GM23338 (cell line): ENCODE measurements around the gene CCDC110. TPM values are rescaled to one million over a fixed set of nuclear protein-coding genes. Genes with fewer than 3 reads are reported as not detected.

Experiments
- ATAC-seq: fragments of 200-7000 bp; cut with Tn5 transposase; 3 replicates; pipeline ENCODE4 v1.9.1; 2020
- DNase-seq: peaks from one replicate; pipeline ENCODE4 v3.0.0-alpha.2; 2015; ENCODE audit warnings: low spot score
- H2AFZ ChIP-seq: fragments of 200-600 bp; sonication (generic); 2 replicates; pipeline ENCODE4 v1.8.0; 2016; ENCODE audit warnings: antibody characterized with exemption, mild to moderate bottlenecking, moderate library complexity
- H3F3A ChIP-seq: fragments of 200-600 bp; sonication (generic); replicated peaks from 2 replicates; pipeline ENCODE4 v1.8.0; 2017; ENCODE audit warnings: antibody characterized with exemption, mixed run types, low read depth
- H3K27ac ChIP-seq: fragments of 200-600 bp; sonication (generic); 2 replicates; pipeline ENCODE4 v1.6.1; 2016; ENCODE audit warnings: low read depth
- H3K27me3 ChIP-seq: fragments of 200-600 bp; sonication (generic); 2 replicates; pipeline ENCODE4 v1.8.0; 2016; ENCODE audit warnings: mild to moderate bottlenecking, mixed run types, moderate library complexity; ENCODE audit not compliant: insufficient read depth
- H3K36me3 ChIP-seq: fragments of 200-600 bp; sonication (generic); 2 replicates; pipeline ENCODE4 v1.8.0; 2016; ENCODE audit warnings: mild to moderate bottlenecking; ENCODE audit not compliant: insufficient read depth
- H3K4me1 ChIP-seq: fragments of 200-600 bp; sonication (generic); 2 replicates; pipeline ENCODE4 v1.8.0; 2016; ENCODE audit warnings: mild to moderate bottlenecking, moderate library complexity; ENCODE audit not compliant: insufficient read depth
- H3K4me2 ChIP-seq: fragments of 200-600 bp; sonication (generic); 2 replicates; pipeline ENCODE4 v1.7.1; 2017; ENCODE audit warnings: mixed run types
- H3K4me3 ChIP-seq: fragments of 200-600 bp; sonication (generic); 2 replicates; pipeline ENCODE4 v1.6.1; 2016; ENCODE audit warnings: mixed run types
- H3K79me2 ChIP-seq: fragments of 200-600 bp; sonication (generic); replicated peaks from 2 replicates; pipeline ENCODE4 v1.8.0; 2017; ENCODE audit warnings: mild to moderate bottlenecking; ENCODE audit not compliant: insufficient read depth
- H3K9me2 ChIP-seq: fragments of 200-600 bp; sonication (generic); 2 replicates; pipeline ENCODE4 v1.8.0; 2017; ENCODE audit not compliant: insufficient read depth
- H4K20me1 ChIP-seq: fragments of 200-600 bp; sonication (generic); replicated peaks from 2 replicates; pipeline ENCODE4 v1.8.0; 2017; ENCODE audit warnings: mild to moderate bottlenecking; ENCODE audit not compliant: insufficient read depth
- H3K27ac Mint-ChIP-seq: 2 replicates; pipeline ENCODE4 v1.8.0; 2020; ENCODE audit warnings: inconsistent platforms, mild to moderate bottlenecking, moderate library complexity, mixed read lengths
- H3K27me3 Mint-ChIP-seq: 3 replicates; pipeline ENCODE4 v1.8.0; 2022; ENCODE audit warnings: low read depth, mild to moderate bottlenecking, moderate library complexity, mixed read lengths, inconsistent platforms; ENCODE audit not compliant: insufficient read depth, poor library complexity
- H3K36me3 Mint-ChIP-seq: 3 replicates; pipeline ENCODE4 v1.8.0; 2021; ENCODE audit warnings: low read depth, mild to moderate bottlenecking, inconsistent platforms, moderate library complexity, mixed read lengths
- H3K4me1 Mint-ChIP-seq: 3 replicates; pipeline ENCODE4 v1.8.0; 2020; ENCODE audit warnings: mild to moderate bottlenecking, inconsistent platforms, mixed read lengths
- H3K4me3 Mint-ChIP-seq: 3 replicates; pipeline ENCODE4 v1.8.0; 2021; ENCODE audit warnings: moderate library complexity, mild to moderate bottlenecking, inconsistent platforms, mixed read lengths
- H3K9me3 Mint-ChIP-seq: 3 replicates; pipeline ENCODE4 v1.8.0; 2020; ENCODE audit warnings: moderate library complexity, mild to moderate bottlenecking, inconsistent platforms, mixed read lengths
- CREB1 ChIP-seq: fragments of 250-450 bp; sonication (Bioruptor Pico); IDR thresholded peaks from 2 replicates; pipeline ENCODE4 v1.5.0; 2020; ENCODE audit warnings: low read depth, mild to moderate bottlenecking, moderate library complexity
- EZH2 ChIP-seq: fragments of 200-600 bp; sonication (generic); IDR thresholded peaks from one replicate; pipeline ENCODE4 v1.8.0; 2017; ENCODE audit warnings: antibody characterized with exemption, mild to moderate bottlenecking, low read depth; ENCODE audit not compliant: unreplicated experiment
- EZH2phosphoT487 ChIP-seq: fragments of 200-600 bp; sonication (generic); IDR thresholded peaks from one replicate; pipeline ENCODE4 v1.8.1; 2018; ENCODE audit warnings: antibody characterized with exemption; ENCODE audit not compliant: unreplicated experiment
- JUNB ChIP-seq: IDR thresholded peaks from one replicate; pipeline ENCODE4 v1.6.1; 2016; ENCODE audit warnings: antibody characterized with exemption; ENCODE audit not compliant: unreplicated experiment
- NANOG ChIP-seq: IDR thresholded peaks from 2 replicates; pipeline ENCODE4 v1.6.1; 2016; ENCODE audit warnings: antibody characterized with exemption, borderline replicate concordance
- POLR2AphosphoS5 ChIP-seq: IDR thresholded peaks from 2 replicates; pipeline ENCODE4 v1.6.1; 2016; ENCODE audit warnings: antibody characterized with exemption, low read depth
- STAT1 ChIP-seq: IDR thresholded peaks from one replicate; pipeline ENCODE4 v1.6.1; 2016; ENCODE audit warnings: antibody characterized with exemption; ENCODE audit not compliant: unreplicated experiment
- ZNF114 ChIP-seq: fragments of 250-450 bp; sonication (Bioruptor Pico); IDR thresholded peaks from 2 replicates; pipeline ENCODE4 v1.5.0; 2020; ENCODE audit warnings: mild to moderate bottlenecking, moderate library complexity
- ZNF331 ChIP-seq: fragments of 250-450 bp; sonication (Bioruptor Pico); IDR thresholded peaks from 2 replicates; pipeline ENCODE4 v1.5.0; 2020; ENCODE audit warnings: low read depth, mild to moderate bottlenecking, moderate library complexity
- polyA plus RNA-seq: library from polyadenylated mRNA; unstranded; fragments of >200 nt; fragmentation: Nextera tagmentation; extraction: Ambion mirVana; gene quantifications from 2 replicates; pipeline ENCODE4 v1.2.1, GENCODE V29; 2016
- total RNA-seq: library from RNA; depleted of rRNA; stranded (reverse); fragments of >200 nt; shearing (Covaris generic); gene quantifications from 2 replicates; pipeline ENCODE4 v1.2.3, GENCODE V29; 2014
- TF ChIP-seq, protein P1 (sequence below): IDR thresholded peaks from one replicate; pipeline ENCODE4 v1.6.1; 2018; ENCODE audit warnings: antibody characterized with exemption; ENCODE audit not compliant: unreplicated experiment
- TF ChIP-seq, protein P2 (sequence below), 2 experiments: fragments of 200-600 bp in 1 of 2; sonication (generic) in 1 of 2; conservative IDR thresholded peaks; 2 replicates each; pipeline versions ENCODE4 v1.5.1 to v1.6.1; 2016 to 2017; ENCODE audit warnings: antibody characterized with exemption in 2 of 2, low read depth in 2 of 2, mild to moderate bottlenecking in 2 of 2, moderate library complexity in 1 of 2
- TF ChIP-seq, protein P3 (sequence below): IDR thresholded peaks from 2 replicates; pipeline ENCODE4 v1.6.1; 2016; ENCODE audit warnings: antibody characterized with exemption
- TF ChIP-seq, protein P4 (sequence below): fragments of 250-450 bp; sonication (Bioruptor Pico); IDR thresholded peaks from 2 replicates; pipeline ENCODE4 v1.5.0; 2020; ENCODE audit warnings: mild to moderate bottlenecking, moderate library complexity

The CCDC110 gene
- total and polyA plus RNA-seq, 2 experiments from 2014 or later, result 5.4 to 6.7 TPM

DNA sequence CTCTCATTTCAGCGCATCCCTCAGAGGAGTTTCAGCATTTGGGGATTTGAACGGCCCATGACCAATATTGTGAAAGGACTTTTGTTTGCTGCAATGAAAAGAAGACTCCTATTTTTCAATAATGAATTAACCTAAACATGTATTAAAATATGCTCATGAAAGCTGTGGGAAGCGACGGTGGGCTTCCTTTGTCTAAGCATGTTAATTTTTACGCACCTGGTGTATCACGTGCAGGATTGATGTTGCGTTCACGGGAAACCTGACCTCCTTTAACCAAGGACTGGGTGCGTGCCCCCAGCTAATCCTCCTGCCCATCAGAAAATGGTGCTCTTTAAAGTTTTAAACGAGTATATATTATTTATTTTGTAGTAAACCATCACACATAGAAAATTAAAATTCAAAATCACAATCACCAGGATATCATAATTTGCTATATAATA is 590 bp upstream of the CCDC110 start:
- Mint-ChIP-seq H3K9me3 (peaks cover 7% of the 10 kb centered on the region; the same call in 2 of the 3 replicates), H3K27me3 (peaks cover 7% of the 10 kb centered on the region), H3K4me3 (peak overlapping the region; percentile 79), H3K27ac (no peak overlapping the region), H3K36me3 (peaks cover 3% of the 10 kb centered on the region; the same call in 2 of the 3 replicates), H3K4me1 (peaks cover 15% of the 10 kb centered on the region)
- Histone ChIP-seq H3K27me3 (peaks cover 23% of the 10 kb centered on the region), H3K27ac (no peak overlapping the region), H3K36me3 (no peaks in the 10 kb centered on the region), H3K79me2 (no peaks in the 10 kb centered on the region), H3F3A (no peaks in the 10 kb centered on the region), H2AFZ (peak overlapping the region; percentile 96), H3K4me3 (peak overlapping the region; percentile 84), H3K4me2 (peak overlapping the region; percentile 84), H3K4me1 (peaks cover 10% of the 10 kb centered on the region; the same call in 1 of the 2 replicates), H4K20me1 (no peaks in the 10 kb centered on the region), H3K9me2 (no peaks in the 10 kb centered on the region)
- TF ChIP-seq EZH2phosphoT487 (no peak), EZH2 (no peak), CREB1 (no peak), ZNF331 (CRISPR knock-in tag) (no peak), ZNF114 (CRISPR knock-in tag) (no peak), JUNB (no peak), POLR2AphosphoS5 (no peak), STAT1 (no peak), NANOG (no peak)
- TF ChIP-seq, protein P1, sequence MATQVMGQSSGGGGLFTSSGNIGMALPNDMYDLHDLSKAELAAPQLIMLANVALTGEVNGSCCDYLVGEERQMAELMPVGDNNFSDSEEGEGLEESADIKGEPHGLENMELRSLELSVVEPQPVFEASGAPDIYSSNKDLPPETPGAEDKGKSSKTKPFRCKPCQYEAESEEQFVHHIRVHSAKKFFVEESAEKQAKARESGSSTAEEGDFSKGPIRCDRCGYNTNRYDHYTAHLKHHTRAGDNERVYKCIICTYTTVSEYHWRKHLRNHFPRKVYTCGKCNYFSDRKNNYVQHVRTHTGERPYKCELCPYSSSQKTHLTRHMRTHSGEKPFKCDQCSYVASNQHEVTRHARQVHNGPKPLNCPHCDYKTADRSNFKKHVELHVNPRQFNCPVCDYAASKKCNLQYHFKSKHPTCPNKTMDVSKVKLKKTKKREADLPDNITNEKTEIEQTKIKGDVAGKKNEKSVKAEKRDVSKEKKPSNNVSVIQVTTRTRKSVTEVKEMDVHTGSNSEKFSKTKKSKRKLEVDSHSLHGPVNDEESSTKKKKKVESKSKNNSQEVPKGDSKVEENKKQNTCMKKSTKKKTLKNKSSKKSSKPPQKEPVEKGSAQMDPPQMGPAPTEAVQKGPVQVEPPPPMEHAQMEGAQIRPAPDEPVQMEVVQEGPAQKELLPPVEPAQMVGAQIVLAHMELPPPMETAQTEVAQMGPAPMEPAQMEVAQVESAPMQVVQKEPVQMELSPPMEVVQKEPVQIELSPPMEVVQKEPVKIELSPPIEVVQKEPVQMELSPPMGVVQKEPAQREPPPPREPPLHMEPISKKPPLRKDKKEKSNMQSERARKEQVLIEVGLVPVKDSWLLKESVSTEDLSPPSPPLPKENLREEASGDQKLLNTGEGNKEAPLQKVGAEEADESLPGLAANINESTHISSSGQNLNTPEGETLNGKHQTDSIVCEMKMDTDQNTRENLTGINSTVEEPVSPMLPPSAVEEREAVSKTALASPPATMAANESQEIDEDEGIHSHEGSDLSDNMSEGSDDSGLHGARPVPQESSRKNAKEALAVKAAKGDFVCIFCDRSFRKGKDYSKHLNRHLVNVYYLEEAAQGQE, result no peak
- TF ChIP-seq, protein P2, sequence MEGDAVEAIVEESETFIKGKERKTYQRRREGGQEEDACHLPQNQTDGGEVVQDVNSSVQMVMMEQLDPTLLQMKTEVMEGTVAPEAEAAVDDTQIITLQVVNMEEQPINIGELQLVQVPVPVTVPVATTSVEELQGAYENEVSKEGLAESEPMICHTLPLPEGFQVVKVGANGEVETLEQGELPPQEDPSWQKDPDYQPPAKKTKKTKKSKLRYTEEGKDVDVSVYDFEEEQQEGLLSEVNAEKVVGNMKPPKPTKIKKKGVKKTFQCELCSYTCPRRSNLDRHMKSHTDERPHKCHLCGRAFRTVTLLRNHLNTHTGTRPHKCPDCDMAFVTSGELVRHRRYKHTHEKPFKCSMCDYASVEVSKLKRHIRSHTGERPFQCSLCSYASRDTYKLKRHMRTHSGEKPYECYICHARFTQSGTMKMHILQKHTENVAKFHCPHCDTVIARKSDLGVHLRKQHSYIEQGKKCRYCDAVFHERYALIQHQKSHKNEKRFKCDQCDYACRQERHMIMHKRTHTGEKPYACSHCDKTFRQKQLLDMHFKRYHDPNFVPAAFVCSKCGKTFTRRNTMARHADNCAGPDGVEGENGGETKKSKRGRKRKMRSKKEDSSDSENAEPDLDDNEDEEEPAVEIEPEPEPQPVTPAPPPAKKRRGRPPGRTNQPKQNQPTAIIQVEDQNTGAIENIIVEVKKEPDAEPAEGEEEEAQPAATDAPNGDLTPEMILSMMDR (conservative IDR thresholded peaks at IDR 0.05; ENCODE audit: low read depth in 2 of 2), result no peak
- TF ChIP-seq, protein P3, sequence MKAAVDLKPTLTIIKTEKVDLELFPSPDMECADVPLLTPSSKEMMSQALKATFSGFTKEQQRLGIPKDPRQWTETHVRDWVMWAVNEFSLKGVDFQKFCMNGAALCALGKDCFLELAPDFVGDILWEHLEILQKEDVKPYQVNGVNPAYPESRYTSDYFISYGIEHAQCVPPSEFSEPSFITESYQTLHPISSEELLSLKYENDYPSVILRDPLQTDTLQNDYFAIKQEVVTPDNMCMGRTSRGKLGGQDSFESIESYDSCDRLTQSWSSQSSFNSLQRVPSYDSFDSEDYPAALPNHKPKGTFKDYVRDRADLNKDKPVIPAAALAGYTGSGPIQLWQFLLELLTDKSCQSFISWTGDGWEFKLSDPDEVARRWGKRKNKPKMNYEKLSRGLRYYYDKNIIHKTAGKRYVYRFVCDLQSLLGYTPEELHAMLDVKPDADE, result no peak
- TF ChIP-seq, protein P4, sequence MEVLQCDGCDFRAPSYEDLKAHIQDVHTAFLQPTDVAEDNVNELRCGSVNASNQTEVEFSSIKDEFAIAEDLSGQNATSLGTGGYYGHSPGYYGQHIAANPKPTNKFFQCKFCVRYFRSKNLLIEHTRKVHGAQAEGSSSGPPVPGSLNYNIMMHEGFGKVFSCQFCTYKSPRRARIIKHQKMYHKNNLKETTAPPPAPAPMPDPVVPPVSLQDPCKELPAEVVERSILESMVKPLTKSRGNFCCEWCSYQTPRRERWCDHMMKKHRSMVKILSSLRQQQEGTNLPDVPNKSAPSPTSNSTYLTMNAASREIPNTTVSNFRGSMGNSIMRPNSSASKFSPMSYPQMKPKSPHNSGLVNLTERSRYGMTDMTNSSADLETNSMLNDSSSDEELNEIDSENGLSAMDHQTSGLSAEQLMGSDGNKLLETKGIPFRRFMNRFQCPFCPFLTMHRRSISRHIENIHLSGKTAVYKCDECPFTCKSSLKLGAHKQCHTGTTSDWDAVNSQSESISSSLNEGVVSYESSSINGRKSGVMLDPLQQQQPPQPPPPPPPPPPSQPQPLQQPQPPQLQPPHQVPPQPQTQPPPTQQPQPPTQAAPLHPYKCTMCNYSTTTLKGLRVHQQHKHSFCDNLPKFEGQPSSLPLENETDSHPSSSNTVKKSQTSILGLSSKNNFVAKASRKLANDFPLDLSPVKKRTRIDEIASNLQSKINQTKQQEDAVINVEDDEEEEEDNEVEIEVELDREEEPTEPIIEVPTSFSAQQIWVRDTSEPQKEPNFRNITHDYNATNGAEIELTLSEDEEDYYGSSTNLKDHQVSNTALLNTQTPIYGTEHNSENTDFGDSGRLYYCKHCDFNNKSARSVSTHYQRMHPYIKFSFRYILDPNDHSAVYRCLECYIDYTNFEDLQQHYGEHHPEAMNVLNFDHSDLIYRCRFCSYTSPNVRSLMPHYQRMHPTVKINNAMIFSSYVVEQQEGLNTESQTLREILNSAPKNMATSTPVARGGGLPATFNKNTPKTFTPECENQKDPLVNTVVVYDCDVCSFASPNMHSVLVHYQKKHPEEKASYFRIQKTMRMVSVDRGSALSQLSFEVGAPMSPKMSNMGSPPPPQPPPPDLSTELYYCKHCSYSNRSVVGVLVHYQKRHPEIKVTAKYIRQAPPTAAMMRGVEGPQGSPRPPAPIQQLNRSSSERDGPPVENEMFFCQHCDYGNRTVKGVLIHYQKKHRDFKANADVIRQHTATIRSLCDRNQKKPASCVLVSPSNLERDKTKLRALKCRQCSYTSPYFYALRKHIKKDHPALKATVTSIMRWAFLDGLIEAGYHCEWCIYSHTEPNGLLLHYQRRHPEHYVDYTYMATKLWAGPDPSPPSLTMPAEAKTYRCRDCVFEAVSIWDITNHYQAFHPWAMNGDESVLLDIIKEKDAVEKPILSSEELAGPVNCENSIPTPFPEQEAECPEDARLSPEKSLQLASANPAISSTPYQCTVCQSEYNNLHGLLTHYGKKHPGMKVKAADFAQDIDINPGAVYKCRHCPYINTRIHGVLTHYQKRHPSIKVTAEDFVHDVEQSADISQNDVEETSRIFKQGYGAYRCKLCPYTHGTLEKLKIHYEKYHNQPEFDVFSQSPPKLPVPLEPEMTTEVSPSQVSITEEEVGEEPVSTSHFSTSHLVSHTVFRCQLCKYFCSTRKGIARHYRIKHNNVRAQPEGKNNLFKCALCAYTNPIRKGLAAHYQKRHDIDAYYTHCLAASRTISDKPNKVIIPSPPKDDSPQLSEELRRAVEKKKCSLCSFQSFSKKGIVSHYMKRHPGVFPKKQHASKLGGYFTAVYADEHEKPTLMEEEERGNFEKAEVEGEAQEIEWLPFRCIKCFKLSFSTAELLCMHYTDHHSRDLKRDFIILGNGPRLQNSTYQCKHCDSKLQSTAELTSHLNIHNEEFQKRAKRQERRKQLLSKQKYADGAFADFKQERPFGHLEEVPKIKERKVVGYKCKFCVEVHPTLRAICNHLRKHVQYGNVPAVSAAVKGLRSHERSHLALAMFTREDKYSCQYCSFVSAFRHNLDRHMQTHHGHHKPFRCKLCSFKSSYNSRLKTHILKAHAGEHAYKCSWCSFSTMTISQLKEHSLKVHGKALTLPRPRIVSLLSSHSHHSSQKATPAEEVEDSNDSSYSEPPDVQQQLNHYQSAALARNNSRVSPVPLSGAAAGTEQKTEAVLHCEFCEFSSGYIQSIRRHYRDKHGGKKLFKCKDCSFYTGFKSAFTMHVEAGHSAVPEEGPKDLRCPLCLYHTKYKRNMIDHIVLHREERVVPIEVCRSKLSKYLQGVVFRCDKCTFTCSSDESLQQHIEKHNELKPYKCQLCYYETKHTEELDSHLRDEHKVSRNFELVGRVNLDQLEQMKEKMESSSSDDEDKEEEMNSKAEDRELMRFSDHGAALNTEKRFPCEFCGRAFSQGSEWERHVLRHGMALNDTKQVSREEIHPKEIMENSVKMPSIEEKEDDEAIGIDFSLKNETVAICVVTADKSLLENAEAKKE (CRISPR knock-in tag), result no peak
- ATAC-seq (no peak), DNase-seq (no peak)
